Erythroblast (primary cell): ENCODE measurements around the gene EPHB1.

Experiments used
- GATA1 ChIP-seq: IDR thresholded peaks from 2 replicates; pipeline ENCODE4 v1.6.1; 2011; ENCODE audit warnings: low read depth, mild to moderate bottlenecking, control low read depth, low read length, moderate library complexity
- POLR2A ChIP-seq: IDR thresholded peaks from 2 replicates; pipeline ENCODE4 v1.6.1; 2011; ENCODE audit warnings: mild to moderate bottlenecking, low read length

DNA sequence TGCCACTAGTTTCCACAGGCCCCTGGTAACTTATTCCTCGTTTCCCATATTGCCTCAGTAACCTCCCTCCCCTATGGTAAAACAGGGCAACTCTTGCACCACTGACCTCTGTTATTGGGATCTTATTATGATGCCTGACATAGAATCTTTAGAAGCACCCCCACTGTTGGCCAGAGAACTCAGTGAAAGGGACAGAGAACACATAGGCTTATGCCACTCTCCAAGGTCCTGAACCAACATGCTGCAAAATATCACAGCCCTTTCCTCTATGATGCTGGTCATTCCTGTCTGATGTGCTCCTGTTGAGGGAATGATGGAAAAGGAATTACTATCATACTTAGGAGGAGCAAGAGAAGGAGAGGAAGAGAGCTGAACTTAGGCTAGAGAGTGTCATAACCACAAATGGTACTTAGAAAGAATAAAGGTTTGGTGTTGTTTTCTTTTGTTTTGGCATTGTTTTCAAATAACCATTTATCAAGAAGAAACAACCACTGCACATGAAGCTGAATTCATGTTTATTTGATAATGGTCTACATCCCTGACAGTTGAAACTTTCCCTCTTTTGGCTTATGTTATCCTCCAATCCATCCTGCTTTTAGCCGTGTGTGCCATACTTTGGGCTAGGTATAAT is 330.2 kb downstream of the EPHB1 start:
- TF ChIP-seq POLR2A, result no peak
- TF ChIP-seq GATA1, result no peak
